ENCODE results near the gene PRKCH.

The PRKCH gene

DNA sequence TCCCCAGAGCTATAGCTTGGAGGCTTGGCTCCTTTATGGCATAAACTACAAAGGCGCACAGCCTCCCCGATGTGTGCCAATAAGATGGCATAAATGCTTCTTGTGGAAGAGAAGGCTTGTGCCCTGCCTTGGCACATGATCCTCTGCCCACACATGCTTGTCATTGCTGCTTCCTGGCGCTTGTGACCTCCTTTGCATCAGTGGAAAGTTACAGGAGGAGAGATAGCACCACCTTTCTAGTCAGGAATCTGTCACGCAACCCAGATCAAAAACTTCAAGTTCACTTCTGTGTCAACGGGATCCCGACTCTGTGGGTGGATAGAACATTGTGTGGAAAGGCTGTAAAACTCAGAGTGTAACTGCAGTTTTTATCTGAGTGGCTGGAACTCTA lies 190.2 kb downstream of the PRKCH start:
- DNase-seq (ENCODE audit: low read depth in 2 of 2), result no peak

DNA sequence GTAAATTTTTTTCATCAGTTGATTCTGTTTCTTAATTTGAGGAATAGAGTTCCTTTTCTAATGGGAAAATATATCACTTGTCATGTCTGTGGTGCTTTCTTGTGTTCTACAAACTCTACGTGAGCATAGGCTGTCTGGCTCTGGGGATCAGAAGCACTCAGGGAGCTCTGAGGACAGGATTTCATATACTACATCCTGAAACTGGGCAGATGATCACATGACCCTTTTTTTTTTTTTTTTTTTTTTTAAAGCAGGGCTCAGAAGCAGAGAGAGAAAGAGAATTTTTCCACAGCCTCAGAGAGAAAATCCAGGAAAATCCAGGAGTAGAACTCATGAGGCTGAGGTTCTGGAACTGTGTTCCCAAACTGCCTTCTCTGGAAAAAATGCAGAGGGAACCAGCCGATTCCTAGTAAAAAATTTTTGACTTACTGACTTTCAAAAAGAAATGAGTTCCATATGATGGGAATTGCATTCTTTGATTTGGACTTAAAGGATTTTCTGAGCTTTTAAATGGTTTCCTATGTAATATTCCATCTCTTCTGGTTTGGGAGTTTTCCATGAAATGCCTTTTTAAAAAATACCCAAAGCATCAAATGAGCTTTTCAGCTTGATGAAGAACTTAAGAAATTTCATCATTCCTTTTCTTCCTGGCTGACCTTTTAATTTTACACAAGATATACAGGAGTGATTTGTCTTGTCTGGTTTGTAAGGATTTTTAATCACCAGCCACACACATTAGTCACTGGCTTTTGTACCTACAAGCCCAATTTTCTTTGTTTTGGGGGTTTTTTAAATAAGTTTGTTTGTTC lies 190.9 kb downstream of the PRKCH start:
- peak; percentile 95 to 97 for DNase-seq (ENCODE audit: low read depth in 2 of 2)

DNA sequence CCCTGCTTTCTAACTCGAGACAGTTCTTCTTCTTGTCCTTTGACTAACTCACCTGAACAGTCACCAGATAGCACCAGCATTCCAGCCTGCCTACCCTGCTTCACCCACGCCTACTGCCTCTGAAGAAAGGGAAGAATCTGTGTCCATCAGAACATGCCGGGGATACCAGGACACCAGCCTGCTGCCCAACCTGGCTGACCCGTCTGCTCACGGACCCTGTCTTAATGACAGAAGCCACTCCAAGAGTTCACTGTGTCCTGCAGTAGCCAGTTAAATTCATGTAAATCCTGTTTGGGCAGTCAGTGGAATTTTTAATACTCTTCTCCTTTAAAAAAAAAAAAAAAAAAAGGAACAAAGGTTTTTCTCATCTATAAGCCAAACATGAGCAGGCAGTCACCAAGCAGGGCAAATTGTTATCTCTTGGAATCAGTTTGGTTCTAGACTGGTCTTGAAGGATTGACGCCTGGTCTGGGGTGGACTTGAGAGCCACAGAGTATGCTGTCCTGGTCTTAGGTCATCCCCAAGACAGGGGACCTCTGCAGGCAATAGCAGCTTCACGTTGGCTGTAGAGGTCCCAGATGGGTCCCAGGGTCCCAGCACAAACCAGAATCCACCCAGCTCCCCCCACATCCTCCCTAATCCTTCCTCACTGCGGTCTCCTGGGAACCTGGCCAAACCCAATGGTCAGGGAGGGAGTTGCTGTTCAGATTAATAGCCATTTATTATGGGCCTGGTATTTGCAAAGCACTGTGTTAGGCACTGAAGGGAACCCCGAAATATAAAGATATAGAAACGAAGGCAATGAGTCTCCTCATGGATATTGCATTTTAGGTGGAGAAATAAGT lies 192.8 kb downstream of the PRKCH start:
- no peak for DNase-seq (ENCODE audit: low read depth in 2 of 2)

DNA sequence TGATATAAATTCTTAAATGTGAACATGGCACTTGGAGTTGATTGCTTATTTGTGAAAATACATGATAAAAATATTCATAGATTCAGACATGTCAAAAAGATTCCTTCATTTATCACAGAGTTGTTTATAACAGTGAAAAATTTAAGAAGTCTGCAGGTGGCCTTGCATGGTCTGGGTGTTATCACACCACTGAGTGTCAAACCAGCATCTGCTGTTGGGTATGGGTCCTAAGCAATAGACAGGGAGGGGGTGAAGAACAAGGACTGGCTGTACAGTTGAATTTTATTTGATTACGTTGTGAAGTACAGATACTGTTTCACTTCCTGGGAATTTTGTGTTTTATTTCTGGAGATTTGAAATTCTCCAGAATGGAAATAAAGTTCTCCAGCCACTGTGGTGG lies 193.5 kb downstream of the PRKCH start:
- no peak for DNase-seq (ENCODE audit: low read depth in 2 of 2)

DNA sequence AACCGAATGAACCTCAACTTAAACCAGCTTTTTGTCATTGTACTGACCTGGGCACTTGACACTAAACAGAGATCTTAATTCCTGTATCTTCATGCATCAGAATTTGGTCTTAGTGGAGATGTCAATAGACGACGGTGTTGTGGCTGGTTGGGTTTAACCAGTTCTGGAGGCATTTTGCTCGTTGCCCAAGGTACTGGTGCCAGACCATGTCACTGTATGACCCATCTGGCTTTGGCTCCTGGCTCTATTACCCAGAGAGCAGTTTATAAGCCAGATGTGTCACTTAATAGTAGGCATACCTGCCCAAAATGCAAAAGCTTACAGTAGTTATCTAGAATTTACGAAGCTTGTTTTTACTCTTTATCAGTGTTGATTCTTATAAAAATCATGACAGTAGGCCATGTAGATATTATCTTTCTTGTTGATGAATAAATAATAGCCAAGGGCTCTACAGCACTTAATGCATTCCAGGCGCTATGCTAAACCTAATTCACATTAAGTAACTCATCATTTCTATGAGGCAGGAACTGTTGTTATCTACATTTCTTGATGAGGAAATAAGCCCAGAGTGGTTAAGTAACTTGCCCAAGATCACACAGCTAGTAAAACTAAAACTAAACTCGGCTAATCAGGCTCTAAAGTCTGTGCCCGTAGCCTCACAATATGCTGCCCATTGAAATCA lies 194.2 kb downstream of the PRKCH start:
- DNase-seq (ENCODE audit: low read depth in 2 of 2), result no peak

DNA sequence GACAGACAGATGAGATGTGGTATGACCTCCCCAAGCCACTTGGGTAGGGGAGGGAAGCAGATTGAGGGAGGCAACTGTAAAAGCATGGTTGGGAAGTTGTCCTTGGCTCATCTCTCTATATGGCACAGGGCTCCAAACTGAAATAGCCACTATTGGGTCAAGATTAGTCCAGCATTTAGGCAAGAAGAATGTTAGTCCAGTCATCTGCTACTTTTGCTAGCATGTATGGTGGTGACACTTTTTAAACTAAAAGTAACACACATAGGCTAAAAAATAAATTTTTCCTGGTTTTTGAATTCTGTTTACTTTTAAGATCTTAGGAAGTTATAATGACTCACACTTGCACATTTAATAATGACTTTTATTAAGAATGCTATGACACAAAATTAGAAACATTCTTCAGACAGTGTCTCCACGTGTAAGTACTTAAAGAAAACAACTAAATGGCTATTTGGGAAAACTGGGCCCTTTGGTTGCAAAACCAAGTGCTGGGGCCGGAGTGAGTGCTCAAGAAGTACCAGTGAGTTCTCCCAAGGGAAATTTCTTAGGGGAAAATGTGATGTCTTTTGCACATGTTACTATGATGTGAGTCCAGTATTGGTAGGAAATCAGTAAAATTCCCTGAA lies 194.9 kb downstream of the PRKCH start:
- DNase-seq (ENCODE audit: low read depth in 2 of 2), result no peak

DNA sequence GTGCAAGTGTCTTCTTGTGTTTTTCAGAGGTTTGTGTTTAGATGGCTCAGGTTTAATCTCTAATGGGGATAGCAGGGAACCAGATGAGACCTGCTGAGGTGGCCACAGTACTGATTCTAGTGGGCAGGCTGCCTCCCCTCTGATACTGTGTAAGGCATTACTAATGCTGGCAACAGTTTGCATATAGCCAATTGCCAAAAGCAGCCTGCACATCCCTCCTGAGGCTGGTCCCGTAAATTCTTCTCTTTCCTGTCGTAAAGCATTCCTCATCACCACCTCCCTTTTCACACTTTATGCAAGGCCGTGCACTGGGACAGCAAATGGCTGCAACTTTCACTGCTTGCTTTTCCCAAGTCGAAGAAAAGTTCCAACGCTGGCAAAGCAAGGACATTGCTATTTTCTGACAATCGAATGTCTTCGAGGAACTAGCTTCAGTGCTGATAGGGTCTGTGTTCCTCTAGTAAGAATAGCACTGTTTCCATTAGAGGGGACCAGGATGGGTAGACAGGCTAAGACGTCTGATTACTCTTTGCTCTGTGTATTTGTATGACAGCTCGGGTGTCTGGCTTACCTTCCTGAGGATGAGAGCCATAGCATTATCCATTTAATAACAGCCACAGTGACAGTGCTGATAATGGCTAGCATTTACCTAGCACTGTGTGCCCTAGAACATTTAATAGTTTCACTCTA lies 195.7 kb downstream of the PRKCH start:
- DNase-seq (ENCODE audit: low read depth in 2 of 2), result no peak

DNA sequence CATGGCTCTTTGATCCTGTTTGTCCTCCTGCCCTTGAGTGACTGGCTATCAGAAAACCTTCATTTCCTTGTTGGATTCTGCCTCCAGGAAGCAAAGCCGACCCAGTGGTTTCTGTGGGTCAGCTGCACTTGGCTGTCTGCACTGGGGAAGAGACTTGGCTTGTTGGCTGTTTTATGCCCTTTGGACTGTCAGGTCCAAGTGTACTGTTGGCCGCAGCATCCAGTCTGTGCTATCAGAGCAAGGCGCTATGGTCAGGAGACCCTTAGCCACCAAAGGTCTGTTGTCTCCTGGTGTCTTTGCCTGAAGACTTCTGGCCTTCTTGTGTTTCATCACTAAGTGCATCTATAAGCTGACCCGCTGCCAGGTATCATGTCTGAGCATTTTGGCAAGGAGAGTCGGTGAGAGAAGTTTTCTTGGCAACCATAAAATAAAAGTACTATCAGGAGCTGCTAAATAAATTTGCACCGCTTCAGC lies 196.6 kb downstream of the PRKCH start:
- no peak for DNase-seq (ENCODE audit: low read depth in 2 of 2)

DNA sequence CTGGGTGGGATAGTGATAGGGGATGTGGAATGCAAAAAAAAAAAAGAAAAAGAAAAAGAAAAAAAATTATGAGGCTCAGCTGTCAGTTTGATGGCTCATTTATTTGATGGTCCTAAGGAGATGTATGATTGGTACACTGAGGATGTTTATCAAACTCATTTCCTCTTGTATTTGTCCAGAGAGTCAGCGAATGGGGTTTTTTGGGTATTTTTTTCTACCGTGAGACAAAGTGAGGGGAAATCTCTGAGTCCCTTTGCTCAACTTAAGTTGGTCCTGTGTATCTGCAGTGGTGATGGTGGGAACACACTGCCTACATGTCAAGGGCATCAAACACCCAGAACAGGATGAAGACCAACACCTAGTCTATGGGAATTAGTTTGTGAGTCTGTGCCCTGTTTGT lies 197.0 kb downstream of the PRKCH start:
- no peak for DNase-seq (ENCODE audit: low read depth in 2 of 2)

DNA sequence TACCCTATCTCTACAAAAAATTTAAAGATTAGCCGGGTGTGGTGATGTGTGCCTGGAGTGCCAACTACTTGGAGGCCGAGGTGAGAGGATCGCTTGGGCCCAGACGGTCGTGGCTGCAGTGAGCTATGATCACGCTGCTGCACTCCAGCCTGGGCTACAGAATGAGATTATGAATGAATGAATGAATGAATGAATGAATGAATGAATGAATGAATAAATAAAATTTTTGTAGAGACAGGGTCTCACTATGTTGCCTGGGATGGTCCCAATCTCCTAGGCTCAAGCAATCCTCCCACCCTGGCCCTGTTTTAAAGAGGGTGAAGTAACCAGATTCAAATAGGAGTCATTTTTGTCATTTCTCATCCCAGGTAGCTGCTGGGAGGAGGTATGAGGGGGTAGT lies 197.7 kb downstream of the PRKCH start:
- no peak for DNase-seq (ENCODE audit: low read depth in 2 of 2)

DNA sequence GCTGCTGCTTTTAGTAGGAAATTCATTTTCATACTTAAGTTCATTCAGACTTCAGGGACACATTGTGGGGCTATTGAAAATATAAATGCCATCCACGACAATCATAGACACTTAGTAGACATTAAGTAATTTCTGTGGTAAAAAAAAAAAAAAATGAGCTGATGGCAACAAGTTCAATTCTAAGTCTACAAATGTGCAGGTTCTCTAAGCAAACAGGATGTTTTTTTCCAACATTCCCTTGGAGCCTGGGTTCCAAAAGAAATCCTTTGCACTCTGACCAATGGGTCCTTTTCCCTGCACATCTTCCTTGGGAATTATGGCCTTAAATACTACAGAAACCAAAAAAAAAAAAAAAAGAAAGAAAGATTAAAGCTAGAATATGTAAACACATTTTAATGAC lies 198.4 kb downstream of the PRKCH start:
- DNase-seq (ENCODE audit: low read depth in 2 of 2), result no peak

DNA sequence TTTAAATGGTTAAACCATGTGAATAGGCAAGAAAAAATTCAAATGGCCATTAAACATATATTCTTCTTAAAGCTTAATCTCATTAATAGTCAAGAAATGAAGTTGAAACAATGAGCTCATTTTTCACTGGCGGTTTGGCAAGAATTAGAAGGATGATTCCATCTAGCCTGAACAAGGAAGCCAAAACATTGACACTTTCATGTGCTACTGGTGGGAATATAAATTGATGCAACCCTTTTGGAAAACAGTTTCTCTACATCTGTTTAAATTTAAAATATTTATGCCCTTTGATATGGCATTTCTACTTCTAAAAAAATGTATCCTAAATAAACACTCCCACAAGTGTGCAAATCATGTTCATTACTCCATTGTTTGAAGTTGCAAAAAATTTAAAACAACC lies 199.2 kb downstream of the PRKCH start:
- DNase-seq (ENCODE audit: low read depth in 2 of 2), result peak; percentile 74 to 82

DNA sequence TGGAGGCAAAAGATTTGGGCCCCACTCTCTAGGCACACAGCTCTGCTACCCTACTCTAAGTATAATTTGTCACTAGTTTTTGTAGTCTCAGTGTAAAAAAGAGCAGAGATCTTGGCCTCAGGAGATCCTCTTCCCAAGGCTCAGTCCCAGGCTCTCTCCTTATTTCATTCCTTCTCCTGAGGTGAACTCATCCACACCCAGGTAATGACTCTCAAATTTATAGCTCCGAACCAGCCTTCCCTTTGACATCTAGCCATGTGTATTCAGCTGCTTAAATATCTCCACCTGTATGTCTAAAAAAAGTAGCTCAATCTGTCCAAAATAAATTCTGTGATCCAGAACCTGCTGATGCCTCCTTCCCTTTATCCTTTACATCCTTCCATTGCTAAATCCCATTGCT lies 200.4 kb downstream of the PRKCH start:
- no peak for DNase-seq (ENCODE audit: low read depth in 2 of 2)

DNA sequence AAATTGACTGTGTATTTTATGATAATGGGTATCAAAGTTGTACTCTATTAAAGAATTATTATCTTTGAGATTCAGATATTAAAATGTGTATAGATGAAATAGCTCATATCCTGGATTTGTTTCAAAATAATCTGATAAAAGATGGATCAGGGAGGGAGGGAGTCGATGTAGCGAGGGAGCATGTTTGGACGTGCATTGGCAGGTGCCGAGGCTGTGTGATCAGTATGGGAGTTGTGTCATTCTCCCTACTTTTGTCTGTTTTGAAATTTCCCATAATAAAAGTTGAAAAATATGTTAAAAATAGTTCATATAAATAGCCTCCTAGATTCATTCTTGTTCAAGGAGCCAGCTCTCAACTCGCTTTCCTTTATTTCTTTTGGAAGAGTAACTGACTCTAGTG lies 202.4 kb downstream of the PRKCH start:
- no peak for DNase-seq (ENCODE audit: low read depth in 2 of 2)

DNA sequence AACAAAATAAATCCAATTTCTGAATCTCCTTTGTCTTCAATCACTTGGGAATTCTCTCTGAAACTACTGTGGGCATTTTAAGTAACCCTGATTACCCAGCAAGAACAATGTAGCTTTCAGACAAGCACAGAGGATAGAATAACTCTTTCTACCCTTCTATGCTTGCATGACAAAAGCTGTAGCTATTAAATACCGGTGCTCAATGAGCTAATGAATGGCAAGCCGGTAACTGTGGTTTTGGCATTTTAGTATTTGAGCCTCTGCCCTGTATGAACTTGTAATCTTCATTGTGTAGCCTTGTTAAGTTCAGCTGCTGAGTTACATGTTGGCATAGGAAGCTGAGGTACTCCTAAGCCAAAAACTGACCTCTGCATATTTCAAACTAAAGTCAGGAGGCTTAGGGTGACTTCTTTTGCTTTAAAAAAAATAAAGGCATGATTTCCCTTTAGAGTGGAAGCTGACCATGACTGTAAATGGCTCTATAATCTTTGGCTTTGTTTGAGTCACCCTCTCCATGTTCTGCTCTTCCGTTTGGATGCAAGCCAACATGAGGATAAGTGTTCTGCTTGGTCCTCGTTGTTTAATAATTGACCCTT lies 202.9 kb downstream of the PRKCH start:
- no peak for DNase-seq (ENCODE audit: low read depth in 2 of 2)

DNA sequence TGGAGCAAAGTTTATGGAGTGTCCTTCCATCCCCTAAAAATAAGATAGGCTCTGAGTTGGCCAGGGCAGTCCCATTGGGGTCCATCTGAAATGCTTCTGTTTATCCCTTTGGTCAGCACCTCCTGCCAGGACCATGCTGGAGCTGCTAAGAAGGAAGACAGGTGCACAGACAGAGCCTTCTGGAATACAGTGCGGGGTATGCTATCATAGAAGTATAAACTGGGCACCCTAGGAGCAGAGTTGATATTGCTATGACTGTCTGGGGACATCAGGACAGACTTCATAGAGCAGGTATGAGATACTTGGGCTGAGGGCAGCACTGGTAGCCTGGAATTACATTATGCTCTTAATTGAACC lies 203.5 kb downstream of the PRKCH start:
- DNase-seq (ENCODE audit: low read depth in 2 of 2), result no peak

DNA sequence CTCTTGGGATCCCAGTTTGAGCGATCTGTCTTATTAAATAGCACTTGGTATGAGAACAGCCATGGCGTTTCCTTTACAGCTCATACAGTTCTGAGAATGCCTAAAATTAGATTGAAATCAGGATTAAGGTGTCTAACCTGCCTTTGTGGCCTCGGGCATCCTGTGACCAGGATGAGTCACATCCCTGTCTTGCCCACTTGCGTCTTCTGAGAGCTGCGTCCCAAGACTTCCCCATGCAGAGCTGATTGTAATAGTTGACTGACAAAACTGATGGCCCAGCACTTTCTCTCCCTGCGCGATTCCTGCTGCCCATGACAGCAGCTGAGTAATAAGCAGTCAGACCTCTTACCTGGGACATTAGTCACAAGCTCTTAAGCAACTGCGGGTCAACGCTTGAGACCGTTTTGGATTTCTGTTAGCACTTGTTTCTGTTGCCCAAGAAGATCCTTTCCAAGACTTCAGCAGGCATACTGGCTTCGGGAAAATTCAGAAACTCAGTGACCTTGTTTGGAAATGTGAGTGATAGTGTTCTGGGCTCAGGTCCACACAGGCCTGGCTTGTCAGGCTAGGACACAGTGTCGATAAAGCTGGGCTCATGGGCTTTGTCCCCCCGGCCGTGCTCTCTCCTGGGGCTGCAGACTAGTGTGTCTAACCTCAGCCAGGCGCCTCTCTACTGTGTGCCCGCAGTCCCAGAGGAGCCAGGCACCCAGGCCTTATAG lies 204.1 kb downstream of the PRKCH start:
- DNase-seq (ENCODE audit: low read depth in 2 of 2), result no peak

DNA sequence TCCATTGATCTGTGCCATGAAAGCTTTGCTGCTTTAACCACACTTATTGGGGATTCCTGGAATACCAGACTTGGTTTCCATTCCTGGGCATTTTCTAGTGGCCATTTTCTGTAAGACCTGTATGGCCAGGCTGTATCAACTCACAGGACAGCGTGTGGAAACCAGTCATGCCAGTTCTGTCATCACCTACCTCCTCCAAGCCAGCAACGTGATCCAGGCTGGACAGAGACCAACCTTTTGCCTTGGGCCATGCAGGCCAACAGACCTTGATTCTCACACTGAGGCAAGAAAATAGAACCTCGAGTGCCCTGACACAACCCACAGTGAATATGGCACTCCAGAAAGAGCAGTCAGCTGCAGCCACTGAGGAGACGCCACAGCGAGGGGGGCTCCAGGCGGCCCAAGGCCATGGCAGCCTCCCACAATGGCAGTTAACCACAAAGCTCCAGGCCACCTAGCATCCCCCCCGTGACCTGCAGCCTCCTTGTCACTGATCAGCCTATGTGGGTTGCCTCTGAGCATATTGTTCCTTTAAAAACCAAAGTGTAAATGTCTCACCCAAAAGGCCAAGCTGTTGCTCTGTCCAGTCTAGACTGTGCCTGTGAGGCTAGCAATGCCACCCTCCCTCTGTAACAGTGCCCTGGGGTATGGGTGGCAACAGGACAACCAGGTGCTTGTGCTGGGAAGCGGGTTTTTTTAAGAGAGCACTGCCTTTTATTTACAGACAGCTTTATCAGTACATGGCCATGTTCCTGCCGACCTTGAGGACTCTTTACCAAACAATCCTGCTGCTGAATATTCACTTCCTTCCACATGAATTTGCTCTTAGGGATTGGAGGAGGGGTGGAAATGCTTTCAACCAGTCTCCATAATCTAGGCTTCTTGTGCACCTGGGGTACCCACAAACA lies 205.3 kb downstream of the PRKCH start:
- DNase-seq (ENCODE audit: low read depth in 2 of 2), result no peak

DNA sequence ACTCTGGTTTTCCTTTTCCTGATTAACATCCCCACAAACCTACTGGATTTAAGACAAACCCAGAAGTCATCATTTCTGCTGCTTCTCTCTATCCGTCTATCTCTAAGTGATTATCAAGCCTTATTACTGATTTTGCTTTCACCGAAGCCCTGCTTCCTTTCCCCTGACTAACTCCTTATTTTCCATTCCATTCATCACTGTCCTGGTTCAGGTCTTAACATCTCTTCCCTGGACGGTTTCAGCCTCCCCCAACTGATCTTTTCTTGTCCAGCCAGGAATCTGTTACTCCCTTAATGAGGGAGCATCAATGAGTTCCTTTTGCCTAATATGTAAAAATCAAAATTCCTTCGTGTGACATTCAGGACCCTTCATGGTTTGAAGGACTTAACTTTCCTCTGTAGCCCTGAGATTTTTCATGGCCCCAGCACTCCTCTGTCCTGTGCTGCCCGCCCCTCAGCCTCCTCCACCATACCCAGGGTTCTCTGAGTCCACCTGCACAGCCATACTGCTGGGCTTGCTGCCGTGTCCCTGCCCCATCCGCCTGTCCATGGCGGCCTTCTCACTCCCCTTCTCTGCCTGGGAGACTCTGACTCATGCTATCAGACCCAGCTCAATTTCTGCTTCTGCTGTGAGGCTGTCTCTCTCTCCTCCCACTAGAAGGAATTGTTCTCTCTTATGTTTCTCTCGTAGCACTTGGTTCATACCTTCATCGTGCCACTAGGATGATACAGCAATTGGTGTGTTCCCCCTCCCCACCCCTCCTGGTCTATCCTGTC lies 206.1 kb downstream of the PRKCH start:
- DNase-seq (ENCODE audit: low read depth in 2 of 2), result no peak

All from fibroblast of skin of left biceps (primary cell).